GDM1 (cell line): ENCODE measurements around the gene TCTN3.
"Not testable (repeated sequence)": the region's sequence is repeated elsewhere in the genome, so short reads cannot be mapped to it uniquely, and the experiment has no call there.

ENCODE experiments used
- DNase-seq: peaks from one replicate; lab custom pipeline; 2025; lab: John Stamatoyannopoulos, UW

The TCTN3 gene

GRCh38 chr10:95683966-95684365 is 9.8 kb downstream of the TCTN3 start:
- DNase-seq = no peak

GRCh38 chr10:95675403-95676116 is 18.2 kb downstream of the TCTN3 start:
- no peak for DNase-seq

- DNase-seq = no peak
Observed at GRCh38 chr10:95674643-95675042, 19.1 kb downstream of the TCTN3 start.

- DNase-seq = not testable (repeated sequence)
Observed at GRCh38 chr10:95672641-95673040, 21.1 kb downstream of the TCTN3 start.

- no peak for DNase-seq
Observed at GRCh38 chr10:95664543-95664942, 29.2 kb downstream of the TCTN3 start.

- DNase-seq = no peak
Observed at GRCh38 chr10:95663496-95663895, 30.2 kb downstream of the TCTN3 start.

- DNase-seq = no peak
Observed at GRCh38 chr10:95661818-95662217, 31.9 kb downstream of the TCTN3 start.

- no peak for DNase-seq
Observed at GRCh38 chr10:95660283-95660682, 33.4 kb downstream of the TCTN3 start.

- DNase-seq = no peak
Observed at GRCh38 chr10:95657250-95657649, 36.5 kb downstream of the TCTN3 start.

GRCh38 chr10:95656291-95657164 is 37.2 kb downstream of the TCTN3 start, which contains the start of gene ALDH18A1:
Gene ALDH18A1 (minus strand): TSS chr10:95656711. CDS start chr10:95653377, 3,334 bp downstream.
- peak; percentile 87 for DNase-seq

GRCh38 chr10:95655571-95656290 is 38.0 kb downstream of the TCTN3 start:
- no peak for DNase-seq

GRCh38 chr10:95653895-95654294 is 39.8 kb downstream of the TCTN3 start:
- no peak for DNase-seq

- no peak for DNase-seq
Observed at GRCh38 chr10:95651346-95652060, 42.2 kb downstream of the TCTN3 start.

- no peak for DNase-seq
Observed at GRCh38 chr10:95650232-95650631, 43.5 kb downstream of the TCTN3 start.

- DNase-seq = no peak
Observed at GRCh38 chr10:95648138-95648537, 45.6 kb downstream of the TCTN3 start.

GRCh38 chr10:95646160-95646559 is 47.6 kb downstream of the TCTN3 start:
- no peak for DNase-seq

- DNase-seq = no peak
Observed at GRCh38 chr10:95644901-95645300, 48.8 kb downstream of the TCTN3 start.

GRCh38 chr10:95640891-95641315 is 52.8 kb downstream of the TCTN3 start:
- no peak for DNase-seq

- no peak for DNase-seq
Observed at GRCh38 chr10:95637911-95638310, 55.8 kb downstream of the TCTN3 start.

- DNase-seq = no peak
Observed at GRCh38 chr10:95637140-95637539, 56.6 kb downstream of the TCTN3 start.

- no peak for DNase-seq
Observed at GRCh38 chr10:95635319-95635733, 58.4 kb downstream of the TCTN3 start.

- DNase-seq = no peak
Observed at GRCh38 chr10:95628786-95629185, 64.9 kb downstream of the TCTN3 start.
